CD1c-positive myeloid dendritic cell (primary cell): ENCODE data around the gene HHLA2.
"Not testable (repeated sequence)": the region's sequence is repeated elsewhere in the genome, so short reads cannot be mapped to it uniquely, and the experiment has no call there.

ENCODE experiments used
- DNase-seq: peaks from one replicate; pipeline ENCODE4 v3.0.0-alpha.2; 2016; ENCODE audit errors: extremely low spot score

Gene HHLA2

DNA sequence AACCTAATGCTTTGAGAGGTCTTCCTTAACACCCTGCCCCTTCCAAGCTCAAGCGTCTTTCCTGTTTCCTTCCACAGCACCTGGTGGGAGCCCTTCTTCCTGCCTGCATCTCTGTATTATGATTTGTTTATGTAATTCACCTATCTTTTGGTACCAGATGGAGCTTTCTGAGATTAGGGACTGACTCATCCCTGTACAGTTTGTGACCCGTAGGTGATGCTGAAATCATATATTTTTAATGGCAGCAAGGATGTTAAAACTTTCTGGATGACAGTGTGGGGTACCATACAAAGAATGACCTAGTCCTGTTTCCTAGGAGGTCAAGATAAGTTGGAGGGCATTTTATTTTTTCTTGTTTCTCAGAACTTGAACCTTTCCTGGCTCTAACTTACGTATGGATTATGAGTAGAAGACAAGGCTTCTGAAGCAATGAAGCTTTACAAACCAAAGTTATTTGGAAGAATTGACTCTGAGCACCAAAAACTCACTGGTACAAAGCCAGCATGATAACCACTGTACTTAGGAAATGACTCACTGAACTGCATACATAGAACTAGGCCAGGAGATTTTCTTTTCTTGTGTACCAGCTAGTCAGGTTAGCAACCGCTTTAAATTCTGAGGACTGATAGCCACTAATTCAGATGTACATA is 46.6 kb downstream of the HHLA2 start:
- no peak for DNase-seq

DNA sequence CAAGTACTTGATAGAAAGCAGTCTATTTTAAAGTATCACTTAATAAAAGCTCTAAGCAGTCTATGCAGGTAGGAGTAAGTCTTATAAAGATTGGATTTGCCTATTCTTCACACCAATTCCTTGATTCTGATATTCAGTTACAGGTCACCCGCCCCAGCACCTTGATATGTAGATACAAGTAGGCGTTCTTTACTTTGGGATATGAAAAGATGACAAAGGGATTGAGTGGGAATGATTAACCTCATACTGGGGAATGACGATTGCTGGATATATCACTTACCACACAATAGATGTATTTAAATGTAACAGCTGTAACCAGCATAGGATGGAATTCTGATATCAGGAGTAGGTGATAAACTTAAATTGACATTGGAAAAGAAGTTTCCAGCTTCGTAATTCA is 47.1 kb downstream of the HHLA2 start:
- DNase-seq = no peak

DNA sequence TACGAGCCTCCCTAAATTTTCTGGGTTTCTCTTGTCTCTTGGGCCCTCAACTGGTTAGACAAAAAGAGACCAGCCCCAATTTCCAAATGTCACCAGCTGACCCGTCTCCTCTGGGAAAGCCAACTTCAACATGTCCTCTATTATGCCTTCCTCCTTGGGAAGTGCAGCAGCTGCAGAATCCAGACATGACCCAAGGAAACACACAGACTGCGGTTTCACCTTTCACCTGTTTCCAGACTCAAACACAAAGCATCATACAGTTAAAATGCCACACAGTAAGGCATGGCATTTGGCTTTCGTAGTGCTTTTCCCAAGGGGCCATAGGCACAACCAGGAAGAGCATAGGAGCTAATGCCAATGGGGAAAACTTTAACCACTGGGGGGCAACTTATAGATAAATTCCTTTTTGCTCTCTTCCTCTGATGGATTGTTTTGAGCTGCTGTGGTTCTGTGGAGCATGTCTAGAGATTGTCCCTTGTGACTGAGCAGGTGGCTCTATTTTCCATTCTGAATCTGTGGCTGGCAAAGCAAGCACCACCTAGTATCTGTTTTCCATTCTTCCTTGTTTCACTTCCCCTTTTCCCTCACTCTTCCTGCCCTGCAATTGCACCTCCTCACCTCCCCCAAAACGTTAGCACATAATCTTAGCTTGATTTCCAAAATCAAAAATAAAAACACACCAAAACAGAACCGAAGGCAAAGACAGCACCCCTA is 49.3 kb downstream of the HHLA2 start:
- no peak for DNase-seq

DNA sequence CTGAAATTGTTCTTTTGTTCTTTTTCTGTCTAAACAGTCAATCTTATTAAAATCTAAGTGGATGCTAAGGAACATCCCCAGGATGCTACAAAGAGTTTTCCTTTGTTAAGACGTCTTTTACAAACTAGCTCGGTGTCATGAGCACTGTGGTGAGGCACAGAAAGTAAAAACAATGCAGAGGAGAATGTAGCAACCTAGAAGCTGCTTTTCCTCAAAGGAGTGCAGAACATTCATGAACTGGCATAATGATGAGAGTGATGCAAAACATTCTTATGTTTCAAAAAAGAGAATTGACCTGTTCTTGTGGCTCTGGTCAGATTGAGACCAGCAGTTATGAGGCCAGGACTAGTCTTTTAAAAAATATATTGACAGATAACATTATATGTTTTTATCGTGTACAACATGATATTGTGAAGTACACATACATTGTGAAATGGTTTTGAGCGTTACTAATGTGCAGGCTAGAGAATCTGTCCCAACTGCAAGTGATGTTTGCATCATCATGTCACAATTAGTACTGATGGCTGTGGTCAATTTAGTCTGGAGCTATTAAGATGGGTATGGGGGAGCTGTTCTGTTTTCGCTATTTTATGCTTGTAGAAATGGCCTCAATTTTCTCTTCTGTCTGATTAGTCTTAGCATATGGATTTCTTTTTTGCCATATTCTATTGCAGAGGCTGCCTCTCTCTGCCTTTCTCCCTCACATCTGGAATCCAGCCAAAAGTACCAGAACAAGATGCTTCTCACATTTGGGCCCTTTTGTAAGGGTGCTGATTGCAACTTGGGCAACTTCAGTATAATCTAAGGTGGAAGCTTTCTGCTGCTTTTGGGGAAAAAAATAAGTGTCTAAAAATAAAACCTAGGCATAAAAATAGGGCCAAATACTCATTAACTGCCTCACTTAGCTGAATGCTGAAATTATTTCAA is 50.2 kb downstream of the HHLA2 start:
- no peak for DNase-seq

DNA sequence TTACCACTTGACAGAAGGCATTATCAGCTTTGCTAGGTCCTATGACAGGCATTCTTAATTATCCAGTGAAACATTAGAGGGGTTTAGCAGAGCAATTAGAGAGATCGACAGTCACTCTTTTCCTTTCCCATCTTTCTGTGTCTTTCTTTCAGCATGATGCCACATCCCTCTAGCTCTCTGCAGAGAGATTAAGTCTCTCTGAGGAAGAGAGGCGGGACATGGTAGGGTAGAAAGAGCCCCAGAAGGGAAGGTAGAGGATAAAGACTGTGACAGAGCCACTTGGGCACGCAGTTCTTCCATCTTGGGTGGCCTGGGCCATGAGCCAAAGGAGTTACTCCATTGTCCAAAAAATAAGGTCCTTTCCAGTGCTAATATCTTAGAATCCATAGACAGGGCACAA is 55.8 kb downstream of the HHLA2 start:
- no peak for DNase-seq

DNA sequence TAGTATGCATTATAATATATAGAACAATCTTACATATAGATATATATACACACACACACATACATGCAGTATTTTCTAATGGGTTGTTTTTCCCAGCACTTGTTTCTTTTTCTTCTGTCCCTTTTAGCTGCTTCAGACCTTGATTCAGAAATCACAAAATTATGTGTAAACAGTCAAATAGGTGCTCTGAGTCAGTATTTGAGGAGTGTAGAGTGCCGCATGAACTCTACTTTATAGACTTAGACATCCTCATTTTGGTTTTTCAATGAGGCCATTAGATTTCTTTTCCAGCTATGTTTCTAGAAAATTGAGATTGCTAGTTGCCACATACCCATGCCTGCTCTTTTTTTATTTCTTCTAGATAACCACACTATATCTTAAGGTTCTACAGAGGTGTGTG is 58.2 kb downstream of the HHLA2 start:
- no peak for DNase-seq

DNA sequence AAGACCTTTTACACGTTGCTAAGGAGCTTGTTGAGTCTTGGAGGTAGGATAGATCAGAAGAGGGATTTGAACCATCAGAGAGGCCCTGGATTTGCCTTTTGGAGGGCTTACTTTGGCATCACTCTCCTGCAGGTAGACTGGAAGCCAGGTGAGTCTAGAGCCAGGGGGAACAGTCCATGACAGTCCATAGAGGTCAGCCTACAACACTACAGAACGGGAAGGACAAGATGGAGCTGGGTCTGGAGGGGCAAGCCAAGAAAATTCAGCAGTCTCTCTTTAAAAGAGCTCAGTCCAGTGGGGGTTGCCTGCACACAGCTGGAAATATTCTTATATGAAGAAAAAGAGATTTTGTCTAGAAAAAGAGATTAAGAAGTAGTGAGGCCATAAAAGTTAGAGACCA is 60.7 kb downstream of the HHLA2 start:
- no peak for DNase-seq

DNA sequence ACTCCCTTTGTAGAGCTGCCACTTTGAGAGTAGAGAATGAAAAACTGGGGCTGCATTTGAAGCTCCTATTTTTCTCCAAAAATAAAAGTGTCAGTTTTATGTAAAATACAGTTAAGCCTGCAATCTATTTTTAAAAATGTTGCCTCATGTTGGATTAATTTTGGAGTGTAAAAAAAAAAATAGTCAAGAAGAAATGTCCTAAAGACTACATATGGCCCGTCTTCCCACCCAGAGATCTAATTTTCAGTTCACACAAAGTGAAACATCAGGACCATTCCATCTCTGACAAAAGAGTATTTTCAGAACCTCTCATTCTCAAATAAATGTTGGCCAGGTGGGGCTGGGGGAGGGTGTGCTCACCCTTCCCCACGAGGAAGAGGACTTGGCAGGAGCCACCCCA is 62.7 kb downstream of the HHLA2 start:
- no peak for DNase-seq

DNA sequence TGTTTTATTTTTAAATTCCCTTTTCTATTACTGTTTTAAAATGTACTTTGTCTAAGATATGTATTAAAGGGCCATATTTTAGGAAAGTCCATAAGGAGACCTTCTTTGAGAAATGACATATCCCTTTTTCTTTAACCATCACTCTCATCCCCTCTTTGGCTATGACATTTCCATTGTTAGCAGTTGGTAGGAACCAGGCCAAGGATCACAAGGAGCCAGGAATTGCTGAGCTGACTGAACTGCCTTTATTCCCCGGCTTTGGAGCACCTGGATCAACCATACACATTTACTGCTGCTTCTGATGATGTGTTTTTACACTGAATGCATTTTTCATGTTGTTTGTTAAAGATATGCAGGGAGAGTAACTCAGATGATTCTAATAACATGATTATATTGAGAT is 79.7 kb downstream of the HHLA2 start:
- no peak for DNase-seq

DNA sequence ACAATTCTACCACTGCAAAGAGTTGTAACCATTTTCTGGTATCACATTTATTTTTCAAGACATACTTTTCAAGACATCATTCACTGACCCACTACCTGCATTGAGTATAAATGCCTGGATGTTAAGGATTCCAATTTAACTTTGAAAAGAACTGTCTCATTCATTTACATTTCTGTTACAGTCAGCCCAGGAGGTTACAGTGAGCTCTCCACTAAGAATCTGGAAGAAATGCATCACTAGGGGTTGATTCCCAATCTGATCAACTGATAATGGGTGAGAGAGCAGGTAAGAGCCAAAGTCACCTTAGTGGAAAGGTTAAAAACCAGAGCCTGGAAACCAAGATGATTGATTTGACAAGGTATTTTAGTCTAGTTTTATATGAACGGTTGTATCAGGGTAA is 81.0 kb downstream of the HHLA2 start:
- DNase-seq = no peak

DNA sequence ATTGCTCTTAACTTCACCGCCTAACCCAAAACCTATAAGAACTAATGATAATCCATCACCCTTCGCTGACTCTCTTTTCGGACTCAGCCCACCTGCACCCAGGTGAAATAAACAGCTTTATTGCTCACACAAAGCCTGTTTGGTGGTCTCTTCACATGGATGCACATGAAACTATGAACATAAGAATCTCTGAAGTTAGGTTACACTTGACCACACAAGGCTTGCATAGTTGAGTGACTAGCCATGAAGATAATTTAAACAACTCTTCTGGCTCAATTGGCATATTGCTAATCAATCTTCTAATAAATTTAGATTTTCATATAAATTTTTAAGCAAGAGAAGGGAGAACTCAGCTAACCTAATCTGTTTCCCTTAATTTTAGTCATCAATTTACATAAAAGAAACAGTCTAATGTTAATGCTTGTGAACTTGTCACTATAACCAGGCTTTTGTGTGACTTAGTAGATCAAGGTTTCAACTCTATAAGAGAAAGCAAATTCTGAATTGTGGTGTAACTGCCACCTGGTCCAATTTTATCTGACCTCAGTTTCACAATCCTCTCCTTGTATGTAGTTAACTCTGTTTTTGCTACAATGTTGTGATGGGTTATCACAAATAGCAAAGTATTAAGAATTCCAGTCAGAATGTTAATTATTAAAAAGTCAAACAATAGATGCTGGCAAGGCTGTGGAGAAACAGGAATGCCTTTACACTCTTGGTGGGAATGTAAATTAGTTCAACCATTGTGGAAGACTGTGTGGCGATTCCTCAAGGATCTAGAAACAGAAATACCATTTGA is 82.0 kb downstream of the HHLA2 start:
- DNase-seq = no peak

DNA sequence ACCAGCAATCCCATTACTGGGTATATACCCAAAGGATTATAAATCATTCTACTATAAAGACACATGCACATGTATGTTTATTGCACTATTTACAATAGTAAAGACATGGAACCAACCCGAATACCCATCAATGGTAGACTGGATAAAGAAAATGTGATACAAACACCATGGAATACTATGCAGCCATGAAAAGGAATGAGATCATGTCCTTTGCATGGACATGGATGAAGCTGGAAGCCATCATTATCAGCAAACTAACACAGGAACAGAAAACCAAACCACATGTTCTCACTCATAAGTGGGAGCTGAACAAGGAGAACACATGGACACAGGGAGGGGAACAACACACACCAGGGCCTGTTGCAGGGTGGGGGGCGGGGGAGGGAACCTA is 82.6 kb downstream of the HHLA2 start:
- not testable (repeated sequence) for DNase-seq

DNA sequence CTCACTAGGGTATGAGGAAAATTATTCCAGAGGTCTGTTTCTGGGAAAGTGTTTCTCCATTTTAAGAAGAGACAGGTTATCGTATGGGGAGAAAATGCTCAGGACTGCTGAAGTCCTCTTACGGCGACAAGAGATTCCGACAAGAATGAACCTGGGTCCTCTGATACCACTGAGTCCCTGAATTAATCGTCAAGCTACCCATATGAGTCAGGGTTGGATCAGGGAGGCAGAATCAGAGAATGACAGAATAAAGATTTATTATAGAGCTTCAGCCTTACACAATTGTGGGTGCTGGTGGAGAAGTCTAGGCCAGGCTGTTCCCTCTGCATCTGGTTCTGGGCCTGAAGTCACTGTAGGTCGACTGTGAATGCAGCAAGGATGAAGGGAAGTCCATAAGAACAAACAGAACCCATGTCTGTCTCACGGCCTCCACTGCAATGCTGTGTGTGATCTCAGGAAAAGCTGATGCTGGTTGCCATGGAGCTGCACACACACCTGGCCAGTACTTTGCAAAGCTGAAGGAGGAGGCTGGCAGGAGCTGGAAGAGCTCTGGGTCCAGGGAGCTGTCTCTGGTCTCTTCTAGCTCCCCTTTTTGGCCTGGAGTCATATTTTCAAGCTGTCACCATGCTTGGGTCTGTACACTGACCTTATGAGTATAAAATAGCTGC is 83.9 kb downstream of the HHLA2 start:
- no peak for DNase-seq

DNA sequence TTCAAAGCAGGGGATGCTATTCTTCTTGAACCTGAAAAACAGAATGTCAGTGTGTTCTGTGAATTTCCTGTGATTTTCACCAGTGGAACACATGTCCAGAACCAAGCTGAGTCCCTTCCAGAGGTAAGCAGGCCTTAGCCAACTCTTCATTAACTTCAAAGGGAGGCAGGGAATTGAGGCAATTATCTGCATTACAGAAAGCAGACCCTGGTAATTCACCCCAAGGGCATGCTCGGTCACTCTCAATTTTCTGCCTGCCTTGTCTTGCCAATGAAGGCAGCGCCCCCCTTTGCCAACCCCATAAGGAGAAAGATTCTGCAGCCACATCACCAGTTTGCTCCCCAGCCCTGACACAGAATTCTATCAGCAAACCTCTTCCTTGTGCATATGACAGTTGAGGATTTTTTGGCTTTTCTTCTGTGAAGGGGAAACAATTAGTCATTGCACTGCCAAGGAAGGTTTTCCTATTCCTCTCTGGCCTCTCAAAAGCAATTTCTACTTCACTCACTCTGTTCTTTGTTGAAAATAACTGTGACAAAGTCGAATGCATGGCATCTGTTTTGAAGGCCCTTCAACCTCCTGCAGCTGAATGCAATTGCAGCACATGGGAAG is 85.3 kb downstream of the HHLA2 start:
- DNase-seq = no peak

DNA sequence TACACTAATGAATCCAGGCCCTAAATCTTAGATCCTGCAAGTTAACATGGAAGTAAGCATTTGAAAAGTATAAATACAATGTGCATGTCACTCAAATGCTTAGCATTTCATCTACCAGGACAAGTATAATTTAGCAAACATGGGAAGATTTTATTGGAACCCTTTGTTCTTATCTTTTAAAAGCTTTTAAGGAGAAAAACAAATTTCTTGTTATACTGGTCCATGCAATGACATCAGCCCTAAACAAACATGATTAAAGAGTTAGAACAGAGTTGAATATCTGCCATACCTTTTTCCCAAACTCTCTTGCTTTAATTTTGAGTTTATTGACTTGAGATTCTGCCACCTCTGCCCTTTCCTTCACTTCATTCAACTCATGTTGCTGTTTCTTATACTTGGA is 87.0 kb downstream of the HHLA2 start:
- DNase-seq = no peak

DNA sequence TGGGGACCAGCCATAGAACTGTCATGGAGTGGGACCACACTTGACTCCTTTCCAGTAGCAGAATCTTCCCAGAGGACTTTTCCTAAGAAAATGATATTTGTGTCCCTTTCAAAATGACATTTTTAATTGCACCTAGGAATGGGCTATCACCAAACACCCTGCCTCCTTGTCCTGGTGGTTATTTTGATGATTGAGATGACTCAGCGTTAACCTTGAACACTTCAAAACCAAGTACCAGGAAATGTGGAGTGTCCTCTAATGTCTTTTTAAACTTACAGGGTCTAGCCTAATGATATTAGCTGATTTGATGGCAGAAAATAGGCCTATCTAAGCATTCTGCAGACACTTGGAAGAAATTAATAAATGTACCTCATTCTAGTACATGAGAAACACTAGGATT is 90.7 kb downstream of the HHLA2 start:
- no peak for DNase-seq

DNA sequence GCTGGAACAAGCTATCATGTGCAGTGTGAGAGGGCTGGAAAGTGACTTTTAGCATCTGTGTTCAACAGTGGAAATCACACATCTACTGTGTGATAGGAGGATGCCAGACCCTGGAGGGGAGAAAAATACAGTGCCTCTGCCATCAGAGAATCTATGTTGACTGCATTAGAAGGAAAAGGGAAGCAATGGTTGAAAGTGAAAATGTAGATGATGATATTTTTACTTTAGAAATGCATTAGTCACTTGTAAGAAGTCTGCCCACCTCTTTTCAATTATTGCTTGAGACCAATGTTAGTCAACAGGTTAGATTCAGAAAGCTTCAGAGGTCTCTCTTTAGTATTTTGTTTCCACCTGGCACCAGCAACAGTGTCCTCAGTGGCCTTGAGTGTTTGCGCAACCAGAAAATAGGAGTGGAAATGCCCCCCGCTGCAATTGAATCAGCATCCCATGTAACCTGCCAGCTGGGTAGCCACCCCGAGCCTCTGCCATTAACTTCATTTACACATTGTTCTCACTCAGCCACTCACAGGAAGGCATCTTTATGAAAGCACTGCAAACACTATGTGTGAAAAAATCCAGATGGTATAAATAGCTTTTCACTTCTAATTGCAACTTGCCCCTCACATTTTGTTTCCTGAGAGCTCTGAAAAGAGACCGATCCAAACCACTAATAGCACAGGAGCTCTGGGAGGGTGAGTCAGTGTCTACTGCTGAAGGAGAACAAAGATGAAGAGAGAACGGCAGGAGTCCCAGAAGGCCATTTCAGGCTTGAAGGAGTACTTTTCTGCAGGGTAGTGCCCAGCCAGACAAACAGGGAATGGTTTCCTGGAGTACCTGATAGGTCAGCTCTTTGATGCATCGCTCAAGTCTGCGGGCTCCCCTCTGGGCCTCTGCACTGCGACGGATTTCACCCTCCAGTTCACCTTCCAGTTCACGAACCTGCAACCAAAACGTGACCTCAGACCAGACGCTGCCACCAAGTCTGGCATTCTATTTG is 92.1 kb downstream of the HHLA2 start:
- peak; percentile 46 for DNase-seq

DNA sequence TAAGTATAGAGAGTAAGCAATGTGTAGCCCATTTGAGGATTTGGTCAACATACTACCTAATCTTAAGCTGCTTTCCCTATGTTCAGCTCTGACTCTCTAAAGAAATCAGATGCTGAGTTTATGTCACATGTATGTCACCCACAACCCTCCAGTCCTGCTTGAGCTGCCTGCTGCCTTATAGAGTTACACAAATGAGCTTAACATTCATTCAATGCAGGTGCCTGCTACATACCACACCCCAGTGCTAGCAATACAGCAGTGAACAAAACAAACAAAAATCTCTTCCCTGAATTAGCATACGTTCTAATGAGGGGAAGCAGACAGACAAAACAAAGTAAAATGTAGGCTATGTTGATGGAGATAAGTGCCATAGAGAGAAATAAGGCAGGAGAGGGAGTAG is 93.0 kb downstream of the HHLA2 start:
- no peak for DNase-seq

DNA sequence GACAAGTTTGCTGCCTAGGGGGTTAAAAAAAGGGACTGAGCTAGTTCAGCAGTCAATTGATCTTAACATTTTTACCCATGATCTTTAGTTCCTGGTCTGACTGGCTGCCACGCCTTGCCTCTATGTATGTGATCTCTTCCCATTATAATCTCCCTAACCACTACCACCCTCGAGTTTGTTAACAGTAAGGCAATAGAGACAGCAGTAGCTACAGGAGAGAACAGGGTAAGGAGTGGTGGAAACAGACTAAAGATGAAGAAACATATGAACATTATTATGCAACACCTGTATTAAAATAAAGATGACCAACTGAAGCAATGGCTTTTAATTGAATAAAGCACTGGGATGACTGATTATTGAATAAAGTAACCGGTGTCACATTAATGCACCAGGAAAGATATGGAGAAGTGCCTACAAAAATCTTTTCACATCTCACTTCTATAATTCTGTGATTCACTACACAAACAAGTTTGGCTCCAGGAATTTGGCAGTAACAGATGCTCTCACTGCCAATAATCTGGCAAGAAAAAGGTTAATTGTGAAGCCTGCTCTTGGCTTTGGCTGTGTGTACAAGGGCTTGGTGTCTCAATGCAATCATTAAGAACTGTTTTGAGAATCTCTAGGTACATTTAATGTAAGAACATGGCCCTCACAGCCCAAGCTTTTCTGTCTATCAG is 95.7 kb downstream of the HHLA2 start:
- DNase-seq = no peak
